K562 (cell line): ENCODE data around the gene SYVN1. TPM values are rescaled to one million over a fixed set of nuclear protein-coding genes. Genes with fewer than 3 reads are reported as not detected.
A peak's percentile ranks its signal among the peaks of the same experiment; 100 is the strongest.

Source experiments
- CHAMP1 ChIP-seq: fragments of 450-650 bp; IDR thresholded peaks from 2 replicates; pipeline ENCODE4 v1.6.1; 2016; ENCODE audit warnings: mild to moderate bottlenecking
- CHD4 ChIP-seq: fragments of 200-600 bp; sonication (generic); IDR thresholded peaks from 3 replicates; pipeline ENCODE4 v1.6.1; 2012; ENCODE audit warnings: low read depth, mild to moderate bottlenecking, mixed read lengths, low read length, inconsistent platforms; ENCODE audit not compliant: insufficient read depth, insufficient replicate concordance, poor library complexity, severe bottlenecking
- CXXC5 ChIP-seq: fragments of 250-450 bp; sonication (Bioruptor Pico); IDR thresholded peaks from 2 replicates; pipeline ENCODE4 v1.8.0; 2022; ENCODE audit warnings: inconsistent platforms, mild to moderate bottlenecking, moderate library complexity
- E4F1 ChIP-seq: fragments of 250-450 bp; sonication (Bioruptor Pico); IDR thresholded peaks from 2 replicates; pipeline ENCODE4 v1.5.0; 2021; ENCODE audit warnings: mild to moderate bottlenecking, borderline replicate concordance
- ESRRB ChIP-seq: fragments of 250-450 bp; sonication (Bioruptor Pico); IDR thresholded peaks from 2 replicates; pipeline ENCODE4 v1.5.0; 2020; ENCODE audit warnings: mild to moderate bottlenecking, moderate library complexity, borderline replicate concordance
- FOSL1 ChIP-seq: fragments of 200-800 bp; sonication (Bioruptor generic); conservative IDR thresholded peaks from 2 replicates; pipeline ENCODE4 v1.6.1; 2016; ENCODE audit warnings: missing genetic modification characterization, missing compliant biosample characterization
- FOXK2 ChIP-seq, 2 experiments: fragments of 450-650 bp; IDR thresholded peaks in 1 of 2; conservative IDR thresholded peaks in 1 of 2; 2 replicates each; pipeline ENCODE4 v1.6.1; 2016; ENCODE audit warnings: low read depth in 2 of 2, mild to moderate bottlenecking in 1 of 2
- GTF2F1 ChIP-seq: IDR thresholded peaks from 2 replicates; pipeline ENCODE4 v1.6.1; 2011; ENCODE audit warnings: low read depth, low read length, improper control_type of control experiment
- JUND ChIP-seq, 2 experiments: IDR thresholded peaks; 2 replicates in 1 of 2; 3 replicates in 1 of 2; pipeline ENCODE4 v1.6.1; 2011; ENCODE audit warnings: borderline replicate concordance in 2 of 2, low read depth in 2 of 2, low read length in 2 of 2, improper control_type of control experiment in 1 of 2, missing biosample characterization in 1 of 2, missing genetic modification characterization in 1 of 2, missing genetic modification reagents in 1 of 2
- KAT2B ChIP-seq: IDR thresholded peaks from one replicate; pipeline ENCODE4 v1.6.1; 2012; ENCODE audit warnings: low read depth, mild to moderate bottlenecking, control low read depth, inconsistent platforms, low read length, moderate library complexity
- MAFK ChIP-seq: IDR thresholded peaks from 2 replicates; pipeline ENCODE4 v1.6.1; 2011; ENCODE audit warnings: low read length, improper control_type of control experiment
- PKNOX1 ChIP-seq: fragments of 450-650 bp; IDR thresholded peaks from 2 replicates; pipeline ENCODE4 v1.6.1; 2016
- SMARCA4 ChIP-seq: fragments of 450-650 bp; IDR thresholded peaks from 2 replicates; pipeline ENCODE4 v1.6.1; 2016
- SMARCC2 ChIP-seq: fragments of 450-650 bp; IDR thresholded peaks from 2 replicates; pipeline ENCODE4 v1.6.1; 2017; ENCODE audit warnings: antibody characterized with exemption, moderate library complexity, mild to moderate bottlenecking, low read depth
- SP1 ChIP-seq: sonication (generic); formaldehyde crosslinking; IDR thresholded peaks from 2 replicates; pipeline ENCODE4 v1.8.1; 2022; ENCODE audit warnings: mild to moderate bottlenecking, missing genetic modification reagents
- ZNF24 ChIP-seq: fragments of 450-650 bp; IDR thresholded peaks from 2 replicates; pipeline ENCODE4 v1.6.1; 2016
- ZNF830 ChIP-seq: fragments of 250-450 bp; sonication (Bioruptor Pico); IDR thresholded peaks from 2 replicates; pipeline ENCODE4 v1.5.0; 2021; ENCODE audit warnings: mild to moderate bottlenecking
- polyA plus RNA-seq, 8 experiments: library from polyadenylated mRNA; depleted of rRNA in 4 of 8; stranded (reverse) in 5 of 8; unstranded in 3 of 8; fragments of >200 nt; fragmentation: Nextera tagmentation in 2 of 8; fragmentation: Illumina TruSeq in 1 of 8; extraction: Ambion mirVana in 2 of 8; extraction: Trizol in 1 of 8; gene quantifications; 2 replicates each; pipeline versions ENCODE4 v1.2.1 to v1.2.3, GENCODE V29; 2011 to 2014; ENCODE audit warnings: inconsistent platforms in 1 of 8, missing spikeins in 1 of 8
- total RNA-seq, 7 experiments: library from RNA; depleted of rRNA in 6 of 7; stranded (reverse); fragments of >200 nt in 6 of 7; fragmentation: Illumina TruSeq in 2 of 7; extraction: Trizol in 2 of 7; gene quantifications; 2 replicates each; pipeline versions ENCODE4 v1.2.1 to v1.2.3, GENCODE V29; 2011 to 2021; ENCODE audit warnings: low replicate concordance in 1 of 7
- TF ChIP-seq, protein P1 (sequence below): fragments of 250-450 bp; sonication (Bioruptor Pico); IDR thresholded peaks from 2 replicates; pipeline ENCODE4 v1.8.0; 2021; ENCODE audit warnings: mild to moderate bottlenecking, moderate library complexity
- TF ChIP-seq, protein P2 (sequence below): sonication (generic); formaldehyde crosslinking; IDR thresholded peaks from 2 replicates; pipeline ENCODE4 v1.8.1; 2022; ENCODE audit warnings: missing genetic modification reagents

Gene SYVN1
- total and polyA plus RNA-seq, 9 of the 15 experiments (the other 6 are each of a cell fraction or from before 2014, with no cell fraction given), result 0.41 to 47.4 (median 9.9) TPM

GRCh38 chr11:65181569-65182257, 47.4 kb upstream of the SYVN1 start, which contains the start of gene CAPN1 (continued):
- TF ChIP-seq CHAMP1 (no peak), E4F1 (CRISPR knock-in tag) (no peak), FOSL1 (tag) (peak; percentile 92), MAFK (no peak), PKNOX1 (no peak), ZNF24 (no peak), CXXC5 (CRISPR knock-in tag) (peak; percentile 48; the same call in 1 of the 2 replicates), CHD4 (no peak), KAT2B (no peak), SMARCA4 (peak; percentile 45; the same call in 1 of the 2 replicates), SP1 (CRISPR knock-in tag) (0 out of 2 replicates have a peak, but pooled peaks have one; percentile 31), FOXK2 (conservative IDR thresholded peaks at IDR 0.05 in 1 of 2, IDR thresholded peaks at IDR 0.05 in 1 of 2; ENCODE audit: low read depth in 2 of 2) (no peak), ZNF830 (CRISPR knock-in tag) (no peak), GTF2F1 (no peak), SMARCC2 (no peak), JUND (IDR thresholded peaks at IDR 0.05; ENCODE audit: borderline replicate concordance, low read depth, low read length) (peak; percentile 79), JUND (tag; IDR thresholded peaks at IDR 0.05; ENCODE audit: borderline replicate concordance, low read depth, low read length) (peak; percentile 42; the same call in 1 of the 3 replicates), ESRRB (CRISPR knock-in tag) (no peak)
- TF ChIP-seq, protein P1, sequence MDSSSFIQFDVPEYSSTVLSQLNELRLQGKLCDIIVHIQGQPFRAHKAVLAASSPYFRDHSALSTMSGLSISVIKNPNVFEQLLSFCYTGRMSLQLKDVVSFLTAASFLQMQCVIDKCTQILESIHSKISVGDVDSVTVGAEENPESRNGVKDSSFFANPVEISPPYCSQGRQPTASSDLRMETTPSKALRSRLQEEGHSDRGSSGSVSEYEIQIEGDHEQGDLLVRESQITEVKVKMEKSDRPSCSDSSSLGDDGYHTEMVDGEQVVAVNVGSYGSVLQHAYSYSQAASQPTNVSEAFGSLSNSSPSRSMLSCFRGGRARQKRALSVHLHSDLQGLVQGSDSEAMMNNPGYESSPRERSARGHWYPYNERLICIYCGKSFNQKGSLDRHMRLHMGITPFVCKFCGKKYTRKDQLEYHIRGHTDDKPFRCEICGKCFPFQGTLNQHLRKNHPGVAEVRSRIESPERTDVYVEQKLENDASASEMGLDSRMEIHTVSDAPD (CRISPR knock-in tag), result no peak
- TF ChIP-seq, protein P2, sequence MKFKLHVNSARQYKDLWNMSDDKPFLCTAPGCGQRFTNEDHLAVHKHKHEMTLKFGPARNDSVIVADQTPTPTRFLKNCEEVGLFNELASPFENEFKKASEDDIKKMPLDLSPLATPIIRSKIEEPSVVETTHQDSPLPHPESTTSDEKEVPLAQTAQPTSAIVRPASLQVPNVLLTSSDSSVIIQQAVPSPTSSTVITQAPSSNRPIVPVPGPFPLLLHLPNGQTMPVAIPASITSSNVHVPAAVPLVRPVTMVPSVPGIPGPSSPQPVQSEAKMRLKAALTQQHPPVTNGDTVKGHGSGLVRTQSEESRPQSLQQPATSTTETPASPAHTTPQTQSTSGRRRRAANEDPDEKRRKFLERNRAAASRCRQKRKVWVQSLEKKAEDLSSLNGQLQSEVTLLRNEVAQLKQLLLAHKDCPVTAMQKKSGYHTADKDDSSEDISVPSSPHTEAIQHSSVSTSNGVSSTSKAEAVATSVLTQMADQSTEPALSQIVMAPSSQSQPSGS (CRISPR knock-in tag), result no peak
